GM23248 (cell line): ENCODE data around the gene MTERF2. TPM values are rescaled to one million over a fixed set of nuclear protein-coding genes. Genes with fewer than 3 reads are reported as not detected.

ENCODE experiments used
- DNase-seq: peaks from one replicate; pipeline ENCODE4 v3.0.0-alpha.2; 2015
- H2AFZ ChIP-seq: fragments of 200-600 bp; sonication (generic); 2 replicates; pipeline ENCODE4 v1.6.1; 2016; ENCODE audit warnings: antibody characterized with exemption
- H3F3A ChIP-seq: fragments of 200-600 bp; sonication (generic); 2 replicates; pipeline ENCODE4 v1.6.1; 2016; ENCODE audit warnings: mild to moderate bottlenecking, antibody characterized with exemption, mixed run types; ENCODE audit not compliant: insufficient read depth
- H3K27ac ChIP-seq: fragments of 200-600 bp; sonication (generic); 2 replicates; pipeline ENCODE4 v1.5.1; 2016; ENCODE audit warnings: mild to moderate bottlenecking
- H3K27me3 ChIP-seq: fragments of 200-600 bp; sonication (generic); replicated peaks from 2 replicates; pipeline ENCODE4 v1.6.1; 2016; ENCODE audit warnings: mild to moderate bottlenecking; ENCODE audit not compliant: insufficient read depth
- H3K36me3 ChIP-seq: fragments of 200-600 bp; sonication (generic); 2 replicates; pipeline ENCODE4 v1.6.1; 2016; ENCODE audit warnings: low read depth, mild to moderate bottlenecking
- H3K4me1 ChIP-seq: fragments of 200-600 bp; sonication (generic); 2 replicates; pipeline ENCODE4 v1.6.1; 2016; ENCODE audit warnings: mild to moderate bottlenecking; ENCODE audit not compliant: insufficient read depth
- H3K4me2 ChIP-seq: fragments of 200-600 bp; sonication (generic); one replicate; pipeline ENCODE4 v1.6.1; 2016; ENCODE audit warnings: mild to moderate bottlenecking; ENCODE audit not compliant: unreplicated experiment
- H3K4me3 ChIP-seq: fragments of 200-600 bp; sonication (generic); 2 replicates; pipeline ENCODE4 v1.5.1; 2016; ENCODE audit warnings: mild to moderate bottlenecking
- H3K79me2 ChIP-seq: fragments of 200-600 bp; sonication (generic); 2 replicates; pipeline ENCODE4 v1.6.1; 2016; ENCODE audit warnings: mild to moderate bottlenecking; ENCODE audit not compliant: insufficient read depth
- H3K9ac ChIP-seq: fragments of 200-600 bp; sonication (generic); 2 replicates; pipeline ENCODE4 v1.6.1; 2016; ENCODE audit warnings: mild to moderate bottlenecking
- H3K9me2 ChIP-seq: fragments of 200-600 bp; sonication (generic); 2 replicates; pipeline ENCODE4 v1.6.1; 2016; ENCODE audit warnings: mixed run types, mild to moderate bottlenecking, moderate library complexity; ENCODE audit not compliant: insufficient read depth
- H3K9me3 ChIP-seq: fragments of 200-600 bp; sonication (generic); one replicate; pipeline ENCODE4 v1.6.1; 2017; ENCODE audit warnings: low read depth
- H4K20me1 ChIP-seq: fragments of 200-600 bp; sonication (generic); 2 replicates; pipeline ENCODE4 v1.6.0; 2016; ENCODE audit not compliant: insufficient read depth
- EZH2 ChIP-seq: fragments of 200-600 bp; sonication (generic); IDR thresholded peaks from 2 replicates; pipeline ENCODE4 v1.6.1; 2018; ENCODE audit warnings: antibody characterized with exemption, mild to moderate bottlenecking; ENCODE audit not compliant: insufficient read depth, poor library complexity, severe bottlenecking
- EZH2phosphoT487 ChIP-seq: fragments of 200-600 bp; sonication (generic); IDR thresholded peaks from 2 replicates; pipeline ENCODE4 v1.6.1; 2018; ENCODE audit warnings: antibody characterized with exemption, moderate library complexity, mild to moderate bottlenecking, low read depth; ENCODE audit not compliant: insufficient read depth
- WGBS, 2 experiments: methylation state at CpG; one replicate each; pipeline ENCODE4 v1.1.6; 2015 to 2017; ENCODE audit warnings: low lambda C conversion rate in 2 of 2, low coverage in 1 of 2; ENCODE audit errors: missing lambda C conversion rate in 2 of 2; 5-methylcytosine and 5-hydroxymethylcytosine counted together
- in situ Hi-C: fragments of 300-500 bp; cut with MboI; formaldehyde crosslinking; loops from 2 replicates; pipeline ENCODE4 v1.15.0; 2020
- polyA plus RNA-seq: library from polyadenylated mRNA; unstranded; fragments of >200 nt; fragmentation: Nextera tagmentation; extraction: Ambion mirVana; gene quantifications from 2 replicates; pipeline ENCODE4 v1.2.1, GENCODE V29; 2016
- total RNA-seq: library from RNA; depleted of rRNA; stranded (reverse); fragments of >200 nt; shearing (Covaris generic); gene quantifications from 2 replicates; pipeline ENCODE4 v1.2.3, GENCODE V29; 2014

Gene MTERF2
- total and polyA plus RNA-seq, 2 experiments from 2014 or later = 4.6 to 7.7 TPM

DNA sequence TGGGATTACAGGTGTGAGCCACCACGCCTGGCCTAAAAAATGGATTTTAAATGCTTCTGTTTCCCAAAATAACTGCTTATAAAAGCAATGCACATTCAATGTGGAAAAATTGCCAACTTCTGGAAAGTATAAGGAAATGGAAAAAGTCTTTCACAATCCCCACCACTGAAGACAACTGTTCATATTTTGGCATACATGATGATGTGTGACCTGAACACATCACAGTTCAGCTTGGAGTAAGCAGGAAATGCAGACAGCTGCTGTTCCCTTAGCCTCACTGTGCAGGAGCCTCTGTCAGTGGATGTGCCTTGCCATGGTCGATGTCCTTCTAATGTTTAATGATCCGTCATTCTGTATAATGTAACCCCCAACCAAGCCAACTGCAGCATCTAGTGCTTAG is 5.2 kb downstream of the MTERF2 start:
- no peak overlapping the region for H2AFZ ChIP-seq
- no peaks in the 10 kb centered on the region for H3K27me3 ChIP-seq
- H3K27ac ChIP-seq = peak overlapping the region; percentile 37
- H3K9me2 ChIP-seq = no peaks in the 10 kb centered on the region
- peaks cover 48% of the 10 kb centered on the region for H3F3A ChIP-seq
- H3K4me1 ChIP-seq = peaks cover 34% of the 10 kb centered on the region
- in situ Hi-C loops = no loop called here
- WGBS, 2 experiments = 58 to 60% methylated on average over 3 of the region's 3 CpGs
- no peaks in the 10 kb centered on the region for H3K9me3 ChIP-seq
- H3K36me3 ChIP-seq = peaks cover 13% of the 10 kb centered on the region
- H3K4me3 ChIP-seq = no peak overlapping the region
- no peak overlapping the region for H3K4me2 ChIP-seq
- no peak for TF ChIP-seq EZH2
- TF ChIP-seq EZH2phosphoT487 = no peak
- H4K20me1 ChIP-seq = no peaks in the 10 kb centered on the region; the same call in 1 of the 2 replicates
- no peak overlapping the region for H3K9ac ChIP-seq
- H3K79me2 ChIP-seq = peaks cover 20% of the 10 kb centered on the region
- peak; percentile 54 for DNase-seq

DNA sequence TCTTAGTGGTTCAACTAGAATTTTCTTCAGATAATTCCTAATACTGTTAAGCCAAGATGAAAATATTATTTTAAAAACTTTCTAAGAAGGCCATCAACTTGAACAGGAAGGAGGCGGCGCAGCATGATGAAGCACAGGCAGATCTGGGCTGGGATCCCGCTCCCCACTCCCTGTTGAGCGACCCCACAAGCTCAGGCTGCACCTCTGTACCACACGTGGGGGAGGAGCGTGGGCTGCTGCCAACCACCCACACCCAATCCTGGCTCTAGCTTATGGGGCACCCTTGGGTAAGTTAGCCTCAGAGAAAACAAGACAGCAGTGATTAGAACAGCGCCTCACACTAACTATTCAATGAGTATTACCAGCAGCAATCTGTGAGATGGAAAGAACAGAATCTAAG is 6.0 kb downstream of the MTERF2 start:
- no peak for TF ChIP-seq EZH2
- TF ChIP-seq EZH2phosphoT487 = no peak
- no peak overlapping the region for H2AFZ ChIP-seq
- H3K27me3 ChIP-seq = no peaks in the 10 kb centered on the region
- H3K9ac ChIP-seq = no peak overlapping the region
- no peak overlapping the region for H3K27ac ChIP-seq
- peaks cover 21% of the 10 kb centered on the region for H3K79me2 ChIP-seq
- no peak overlapping the region for H3K4me2 ChIP-seq
- no peaks in the 10 kb centered on the region for H3K9me3 ChIP-seq
- DNase-seq = no peak
- peaks cover 39% of the 10 kb centered on the region for H3K4me1 ChIP-seq
- in situ Hi-C loops = no loop called here
- peaks cover 49% of the 10 kb centered on the region for H3F3A ChIP-seq
- peaks cover 3% of the 10 kb centered on the region; the same call in 1 of the 2 replicates for H4K20me1 ChIP-seq
- H3K36me3 ChIP-seq = peaks cover 15% of the 10 kb centered on the region
- no peaks in the 10 kb centered on the region for H3K9me2 ChIP-seq
- WGBS, 2 experiments = 73 to 77% methylated on average over 7 of the region's 7 CpGs
- no peak overlapping the region for H3K4me3 ChIP-seq

DNA sequence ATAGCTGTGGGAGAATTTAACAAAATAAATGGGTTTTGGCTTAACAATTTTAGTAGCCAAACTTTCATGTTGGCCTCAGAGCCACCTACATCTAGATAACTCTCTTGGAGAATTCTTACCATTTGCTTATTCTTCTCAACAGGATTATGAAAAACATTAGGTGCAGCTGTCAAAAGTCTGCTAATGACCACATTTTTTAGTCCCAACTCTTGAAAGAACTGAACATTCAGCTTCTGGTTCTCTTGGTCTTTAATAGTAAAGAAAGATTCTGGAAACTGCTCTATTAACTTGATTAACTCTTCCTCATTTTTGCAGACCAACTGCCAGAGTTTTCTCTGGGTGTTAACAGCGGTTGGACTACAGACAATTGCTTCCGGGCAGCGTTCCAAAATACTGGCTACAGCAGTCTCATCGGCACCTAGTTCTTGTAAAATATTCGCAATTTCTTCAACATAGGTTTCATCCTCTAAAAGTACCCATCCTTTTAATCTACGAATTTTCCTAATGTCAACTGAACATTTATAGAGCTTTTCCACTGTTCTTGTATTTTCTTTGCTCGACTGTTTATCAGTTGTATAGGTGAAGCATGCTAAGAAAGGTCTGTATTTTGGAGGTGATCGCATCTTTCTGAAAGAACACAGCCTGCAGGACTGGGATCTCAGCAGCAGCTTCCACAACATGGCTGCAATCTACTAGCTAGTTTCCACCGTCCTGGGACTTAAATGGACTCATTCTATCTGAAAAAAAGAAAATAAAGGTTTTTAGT is 8.7 kb downstream of the MTERF2 start:
- 24 to 26% methylated on average over 9 of the region's 9 CpGs for WGBS, 2 experiments
- in situ Hi-C loops = no loop called here
- peaks cover 38% of the 10 kb centered on the region for H3K36me3 ChIP-seq
- H4K20me1 ChIP-seq = peaks cover 15% of the 10 kb centered on the region
- H3K27ac ChIP-seq = peak overlapping the region; percentile 24
- no peak overlapping the region for H2AFZ ChIP-seq
- DNase-seq = peak; percentile 73
- H3K9me3 ChIP-seq = no peaks in the 10 kb centered on the region
- H3K4me2 ChIP-seq = peak overlapping the region; percentile 30
- peaks cover 75% of the 10 kb centered on the region for H3F3A ChIP-seq
- TF ChIP-seq EZH2 = no peak
- TF ChIP-seq EZH2phosphoT487 = no peak
- H3K9me2 ChIP-seq = no peaks in the 10 kb centered on the region
- H3K27me3 ChIP-seq = no peaks in the 10 kb centered on the region
- no peak overlapping the region for H3K9ac ChIP-seq
- H3K79me2 ChIP-seq = peaks cover 30% of the 10 kb centered on the region
- peaks cover 47% of the 10 kb centered on the region for H3K4me1 ChIP-seq
- no peak overlapping the region for H3K4me3 ChIP-seq

DNA sequence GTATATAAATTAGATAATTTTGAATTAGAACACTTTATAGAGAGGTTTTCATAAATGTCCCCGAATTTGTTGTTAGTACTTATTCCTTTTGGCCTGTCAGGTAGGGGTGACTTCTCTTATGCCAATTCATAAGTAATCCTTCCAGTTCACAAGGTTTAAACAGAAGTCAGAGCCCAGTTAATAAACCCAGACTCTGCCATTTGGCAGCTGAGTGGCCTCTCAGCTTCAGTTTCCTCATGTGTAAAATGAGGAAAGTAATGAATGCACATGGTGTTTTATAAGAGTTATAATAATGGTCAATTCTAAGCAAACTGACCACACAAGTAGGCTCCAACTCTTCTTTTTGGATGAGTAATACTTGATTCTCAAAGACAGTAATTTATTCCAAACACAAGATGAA is 10.3 kb downstream of the MTERF2 start:
- Histone ChIP-seq H3K9me3 (no peaks in the 10 kb centered on the region), H3K9me2 (no peaks in the 10 kb centered on the region), H4K20me1 (peaks cover 17% of the 10 kb centered on the region), H3K9ac (no peak overlapping the region), H3K4me2 (peak overlapping the region; percentile 11), H3K79me2 (peaks cover 46% of the 10 kb centered on the region), H2AFZ (no peak overlapping the region), H3K4me3 (no peak overlapping the region), H3K27ac (0 out of 2 replicates have a peak overlapping the region, but pooled peaks have one; percentile 6), H3K36me3 (peaks cover 50% of the 10 kb centered on the region), H3F3A (peaks cover 85% of the 10 kb centered on the region), H3K27me3 (no peaks in the 10 kb centered on the region), H3K4me1 (peaks cover 45% of the 10 kb centered on the region)
- no peak for TF ChIP-seq EZH2phosphoT487
- TF ChIP-seq EZH2 = no peak
- WGBS, 2 experiments = 98 to 100% methylated on average over 1 of the region's 1 CpG
- in situ Hi-C loops = no loop called here
- DNase-seq = no peak
